ENCODE results near the gene FOXJ3.

The FOXJ3 gene

GRCh38 chr1:42167611-42168390 is 167.2 kb downstream of the FOXJ3 start:
- no peak for DNase-seq (ENCODE audit: low spot score)

GRCh38 chr1:42165511-42166210 is 169.4 kb downstream of the FOXJ3 start:
- DNase-seq (ENCODE audit: low spot score): no peak

- DNase-seq (ENCODE audit: low spot score): no peak
These were observed 170.2 kb downstream of the FOXJ3 start, which contains the start of gene GUCA2A for GRCh38 chr1:42164551-42165420. Gene GUCA2A, minus strand, starts transcription at chr1:42164745. Its CDS starts 33 bp downstream, at chr1:42164712.

GRCh38 chr1:42163536-42164503 is 171.2 kb downstream of the FOXJ3 start:
- DNase-seq (ENCODE audit: low spot score): no peak

GRCh38 chr1:42163114-42163513 is 171.9 kb downstream of the FOXJ3 start:
- no peak for DNase-seq (ENCODE audit: low spot score)

GRCh38 chr1:42162181-42162580 is 172.9 kb downstream of the FOXJ3 start:
- DNase-seq (ENCODE audit: low spot score): no peak

- no peak for DNase-seq (ENCODE audit: low spot score)
These were observed 176.8 kb downstream of the FOXJ3 start for GRCh38 chr1:42158189-42158588.

- DNase-seq (ENCODE audit: low spot score): no peak
These were observed 177.4 kb downstream of the FOXJ3 start for GRCh38 chr1:42157667-42158066.

GRCh38 chr1:42155362-42155761 is 179.7 kb downstream of the FOXJ3 start:
- DNase-seq (ENCODE audit: low spot score): no peak

GRCh38 chr1:42154685-42155084 is 180.3 kb downstream of the FOXJ3 start:
- no peak for DNase-seq (ENCODE audit: low spot score)

GRCh38 chr1:42153624-42154023 is 181.4 kb downstream of the FOXJ3 start:
- no peak for DNase-seq (ENCODE audit: low spot score)

- DNase-seq (ENCODE audit: low spot score): no peak
These were observed 182.0 kb downstream of the FOXJ3 start, which contains the start of gene GUCA2B for GRCh38 chr1:42152907-42153600. Gene GUCA2B, plus strand, starts transcription at chr1:42153410. Its CDS starts 41 bp downstream, at chr1:42153451.

GRCh38 chr1:42152119-42152518 is 182.9 kb downstream of the FOXJ3 start:
- no peak for DNase-seq (ENCODE audit: low spot score)

- DNase-seq (ENCODE audit: low spot score): no peak
These were observed 184.4 kb downstream of the FOXJ3 start for GRCh38 chr1:42150651-42151050.

GRCh38 chr1:42148166-42148565 is 186.9 kb downstream of the FOXJ3 start:
- no peak for DNase-seq (ENCODE audit: low spot score)

GRCh38 chr1:42146626-42147320 is 188.3 kb downstream of the FOXJ3 start:
- DNase-seq (ENCODE audit: low spot score): peak; percentile 23

GRCh38 chr1:42145764-42146625 is 189.0 kb downstream of the FOXJ3 start:
- no peak for DNase-seq (ENCODE audit: low spot score)

- DNase-seq (ENCODE audit: low spot score): no peak
These were observed 189.7 kb downstream of the FOXJ3 start for GRCh38 chr1:42145389-42145716.

All from globus pallidus (tissue), 1 donor.